ENCODE data around the gene ATP2B2. TPM values are rescaled to one million over a fixed set of nuclear protein-coding genes. Genes with fewer than 3 reads are reported as not detected.

Gene ATP2B2
- total and polyA plus RNA-seq, 9 of the 15 experiments (the other 6 are each of a cell fraction or from before 2014, with no cell fraction given), result 0.06 TPM; not detected in 8

DNA sequence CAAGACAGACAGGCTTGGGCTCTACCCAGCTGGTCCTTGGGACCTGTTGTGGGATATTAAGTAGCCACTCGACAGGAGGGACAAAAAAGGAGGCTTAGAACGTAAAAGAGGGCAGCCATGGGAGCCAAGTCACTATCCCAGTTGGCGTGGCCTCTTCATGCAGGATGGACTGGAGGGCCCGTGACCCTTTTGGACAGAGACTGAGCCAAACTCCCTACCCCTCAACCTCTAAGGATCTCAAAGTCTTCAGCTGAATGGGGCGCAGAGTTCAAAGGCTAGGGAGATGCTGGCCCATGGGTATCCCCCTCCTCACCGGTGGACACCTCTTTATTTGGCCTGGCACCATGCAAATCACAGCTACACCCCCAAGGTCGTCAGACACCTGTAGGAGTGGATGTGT is 126.6 kb downstream of the ATP2B2 start:
- ChIA-PET POLR2A (interaction anchor here (1.6 kb wide), 1 partner anchor 14 kb away, joined by 4 read pairs; no protein-coding TSS in a partner anchor), CTCF (ENCODE audit: low intra/inter-chr PET ratio) (no interaction called here)
- H3K4me3 ChIP-seq, result no peak overlapping the region
- ATAC-seq (no peak), FAIRE-seq (no peak), DNase-seq (ENCODE audit: extremely low read depth in 1 of 4, low spot score in 3 of 4) (no peak)
- 1% methylated on average over 7 of the region's 7 CpGs for WGBS (ENCODE audit: insufficient coverage, low coverage, missing lambda C conversion rate)
- H3K9ac ChIP-seq (ENCODE audit: insufficient read depth in 1 of 2, low read depth in 2 of 2, low read length in 2 of 2), result no peak overlapping the region
- H3K36me3 ChIP-seq (ENCODE audit: control insufficient read depth, insufficient read depth, low read length), result no peaks in the 10 kb centered on the region
- H3K9me3 ChIP-seq (replicated peaks; ENCODE audit: control insufficient read depth, insufficient read depth, low read depth, low read length), result no peaks in the 10 kb centered on the region
- in situ Hi-C loops (cut with MboI), result no loop called here
- no peaks in the 10 kb centered on the region for H3K79me2 ChIP-seq (ENCODE audit: control insufficient read depth, insufficient read depth, low read length)
- H3K9me1 ChIP-seq (ENCODE audit: control insufficient read depth, insufficient read depth, low read length), result no peaks in the 10 kb centered on the region
- H3K4me1 ChIP-seq (replicated peaks in 1 of 2; ENCODE audit: control insufficient read depth in 2 of 2, insufficient read depth in 2 of 2, low read length in 2 of 2), result peaks cover 0 to 5% of the 10 kb centered on the region in 2 experiments; a peak in 3 of 5 replicates
- H3K4me2 ChIP-seq (ENCODE audit: insufficient read depth, low read length), result no peak overlapping the region
- TF ChIP-seq ID3 (CRISPR knock-in tag; IDR thresholded peaks at IDR 0.05) (no peak), ID3 (tag; IDR thresholded peaks at IDR 0.05) (no peak), ELF2 (CRISPR knock-in tag; IDR thresholded peaks at IDR 0.05) (no peak), STAG1 (CRISPR knock-in tag; IDR thresholded peaks at IDR 0.05; ENCODE audit: borderline replicate concordance) (no peak), ZNF197 (CRISPR knock-in tag; IDR thresholded peaks at IDR 0.05; ENCODE audit: low read depth) (no peak), TAF1 (IDR thresholded peaks at IDR 0.05; ENCODE audit: control insufficient read depth, extremely low read depth, insufficient read depth, low read length, severe bottlenecking) (no peak), ZNF41 (CRISPR knock-in tag; conservative IDR thresholded peaks at IDR 0.05) (no peak)
- H2AFZ ChIP-seq (ENCODE audit: low read depth, low read length), result no peak overlapping the region
- H3K27me3 ChIP-seq (ENCODE audit: control insufficient read depth in 2 of 2, insufficient read depth in 2 of 2, low read length in 2 of 2), result peaks cover 41 to 60% of the 10 kb centered on the region in 2 experiments
- intact Hi-C loops (cut with micrococcal nuclease), result no loop called here
- H3K27ac ChIP-seq (ENCODE audit: extremely low read depth, low read depth, low read length), result no peak overlapping the region
- peaks cover 7% of the 10 kb centered on the region for H4K20me1 ChIP-seq (replicated peaks; ENCODE audit: control insufficient read depth, insufficient read depth, low read length)
- no TSS peak for BruUV-seq (replicated peaks)
